GM18858 (cell line): Measurements from ENCODE around the gene PSMC3.

Experiments used
- ATAC-seq: cut with Tn5 transposase; IDR thresholded peaks from one replicate; pipeline ENCODE4 v1.9.1; 2021; ENCODE audit not compliant: unreplicated experiment

The PSMC3 gene

GRCh38 chr11:47395223-47396048, 30.8 kb downstream of the PSMC3 start:
- no peak for ATAC-seq

DNA sequence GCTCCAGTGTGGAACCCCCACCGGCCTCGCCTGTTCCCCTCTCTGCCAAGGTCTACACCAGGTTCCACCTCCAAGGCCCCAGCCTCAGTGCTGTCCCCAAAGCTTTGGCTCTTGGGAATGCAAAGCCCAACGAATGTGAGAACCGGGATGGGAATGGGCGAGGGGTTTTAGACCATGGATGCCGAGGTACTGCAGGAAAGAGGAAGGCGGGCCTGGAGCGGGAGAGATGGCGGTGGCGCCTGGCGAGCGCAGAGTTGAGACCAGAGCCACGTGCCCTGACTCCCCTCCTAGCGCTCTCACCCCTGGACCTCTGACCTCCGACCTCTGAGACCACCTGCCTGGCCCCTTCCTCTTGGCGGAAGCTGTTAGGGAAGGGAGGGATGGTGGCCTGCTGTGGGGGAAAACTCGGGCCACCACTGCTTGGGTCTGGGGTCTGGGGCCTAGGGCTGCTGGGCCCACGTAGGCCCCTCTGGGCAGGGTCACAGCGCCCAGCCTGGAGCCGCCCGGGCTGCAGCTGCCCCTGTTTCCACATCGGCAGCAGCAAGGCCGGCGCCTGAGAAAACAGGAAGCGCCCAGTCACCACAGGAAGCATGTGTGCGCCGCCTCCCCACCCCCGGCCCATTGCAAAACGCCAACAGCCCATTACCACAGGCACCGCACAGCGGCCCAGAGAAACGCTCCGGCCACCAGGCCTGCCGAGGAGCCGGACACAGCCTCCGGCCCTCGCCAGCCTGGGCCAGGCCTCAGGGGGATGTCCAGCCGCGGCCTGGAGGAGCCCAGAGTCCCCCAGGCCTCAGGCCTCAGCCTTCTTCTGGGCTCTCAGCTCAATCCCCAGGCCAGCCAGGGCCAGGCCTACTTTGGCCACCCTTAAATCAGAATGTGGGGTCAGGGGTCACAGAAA, 31.7 kb downstream of the PSMC3 start:
- no peak for ATAC-seq

GRCh38 chr11:47394050-47394321, 32.3 kb downstream of the PSMC3 start:
- no peak for ATAC-seq

DNA sequence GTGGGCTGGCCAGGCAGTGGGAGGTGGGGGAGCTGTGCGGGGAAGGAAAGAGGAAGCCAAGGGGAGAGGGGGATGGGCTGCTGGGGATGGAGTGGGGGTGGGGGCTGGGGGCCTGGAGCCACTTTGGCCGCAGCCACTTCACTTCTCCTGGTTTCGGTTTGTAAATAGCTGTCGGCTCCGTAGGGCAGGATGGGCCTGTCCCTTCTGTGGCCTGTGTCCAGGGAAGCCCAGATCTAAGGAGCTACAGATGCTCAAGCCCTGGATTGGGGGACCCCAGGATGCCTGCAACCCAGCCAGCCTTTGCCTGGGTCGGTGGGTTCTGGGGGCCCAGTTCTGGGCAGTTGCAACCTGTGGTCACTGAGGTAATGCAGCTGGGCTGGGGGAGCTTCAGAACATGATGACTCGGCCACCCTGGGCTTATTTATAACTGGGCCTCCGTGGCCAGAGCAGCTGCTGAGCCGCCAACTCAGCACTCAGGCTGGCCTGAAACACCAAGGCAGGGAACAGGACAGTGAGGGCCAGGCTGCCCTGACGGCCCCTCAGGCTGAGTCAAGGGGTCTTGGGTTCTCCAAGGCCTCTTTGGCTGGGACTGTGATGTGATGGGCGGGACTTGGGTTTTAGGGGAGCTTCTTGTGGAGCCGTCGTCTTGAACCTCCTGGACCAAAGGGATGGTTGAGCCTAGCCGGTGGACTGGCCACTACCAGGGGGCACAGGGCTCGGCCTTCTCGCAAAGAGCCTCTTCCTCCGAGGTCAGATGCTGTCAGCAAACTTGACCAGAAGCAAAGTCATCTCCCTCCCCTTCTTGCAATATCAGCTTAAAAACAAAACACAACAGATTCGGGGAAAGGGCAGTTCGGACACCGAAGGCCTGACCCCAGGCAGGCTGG, 32.8 kb downstream of the PSMC3 start:
- no peak for ATAC-seq

DNA sequence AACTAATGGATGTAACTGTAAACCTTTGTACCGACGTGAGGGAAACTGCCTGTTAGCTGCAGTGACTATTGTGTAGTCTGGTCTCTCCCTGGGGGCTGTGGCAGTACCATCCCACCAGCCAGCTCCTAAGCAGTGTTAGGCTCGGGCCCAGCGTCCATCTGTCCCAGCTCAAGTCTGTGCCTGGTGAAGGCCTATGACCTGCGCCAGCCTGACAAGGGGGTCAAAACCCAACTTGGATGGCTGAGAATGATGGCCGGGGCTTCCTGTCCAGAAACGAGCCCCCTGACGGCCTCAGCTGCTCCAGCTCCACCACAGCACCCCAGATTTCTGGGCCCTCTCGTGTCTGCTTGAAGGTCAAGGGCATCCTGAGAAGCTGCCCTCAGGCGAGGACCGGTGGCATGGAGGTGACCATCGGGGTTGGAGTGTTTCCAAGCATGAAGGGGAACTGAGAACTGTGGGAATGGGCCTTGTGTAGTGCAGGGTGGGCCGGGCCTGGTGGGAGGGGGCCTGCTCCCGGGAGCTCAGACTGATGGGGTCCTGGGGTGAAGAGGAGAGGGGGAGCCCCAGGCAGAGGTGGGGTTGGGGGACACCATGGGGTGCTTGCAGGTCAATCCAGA, 33.6 kb downstream of the PSMC3 start:
- no peak for ATAC-seq

DNA sequence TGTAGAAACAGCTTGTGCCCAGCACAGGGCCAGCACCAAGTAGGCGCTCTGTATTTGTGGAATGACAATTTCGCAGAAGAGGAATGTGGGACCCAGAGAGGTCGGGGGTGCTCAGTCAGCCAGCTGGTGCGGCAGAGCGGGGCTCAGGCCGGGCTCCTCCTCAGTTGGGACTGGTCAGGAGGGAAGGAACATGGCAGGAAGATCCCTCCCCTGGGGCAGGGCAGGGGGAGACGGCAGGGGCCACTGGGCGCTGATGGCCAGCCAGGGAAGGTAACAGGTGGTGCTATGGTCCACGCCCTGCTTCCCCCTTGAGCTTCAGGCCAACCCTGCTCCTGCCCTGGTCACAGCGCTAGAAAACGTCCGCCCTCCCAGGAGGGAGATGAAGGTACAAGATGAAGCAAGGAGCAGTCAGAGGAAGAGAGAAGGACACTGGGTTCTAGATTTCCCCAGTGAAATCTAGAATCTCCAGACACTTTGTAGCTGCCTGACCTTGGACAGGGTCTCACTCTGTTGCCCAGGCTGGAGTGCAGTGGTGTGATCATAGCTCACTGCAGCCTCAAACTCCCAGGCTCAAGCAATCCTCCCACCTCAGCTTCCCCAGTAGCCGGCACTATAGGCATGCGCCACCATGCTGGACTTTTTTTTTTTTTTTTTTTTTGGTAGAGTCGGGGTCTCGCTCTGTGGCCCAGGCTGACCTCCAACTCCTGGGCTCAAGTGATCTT, 34.4 kb downstream of the PSMC3 start:
- ATAC-seq = no peak

DNA sequence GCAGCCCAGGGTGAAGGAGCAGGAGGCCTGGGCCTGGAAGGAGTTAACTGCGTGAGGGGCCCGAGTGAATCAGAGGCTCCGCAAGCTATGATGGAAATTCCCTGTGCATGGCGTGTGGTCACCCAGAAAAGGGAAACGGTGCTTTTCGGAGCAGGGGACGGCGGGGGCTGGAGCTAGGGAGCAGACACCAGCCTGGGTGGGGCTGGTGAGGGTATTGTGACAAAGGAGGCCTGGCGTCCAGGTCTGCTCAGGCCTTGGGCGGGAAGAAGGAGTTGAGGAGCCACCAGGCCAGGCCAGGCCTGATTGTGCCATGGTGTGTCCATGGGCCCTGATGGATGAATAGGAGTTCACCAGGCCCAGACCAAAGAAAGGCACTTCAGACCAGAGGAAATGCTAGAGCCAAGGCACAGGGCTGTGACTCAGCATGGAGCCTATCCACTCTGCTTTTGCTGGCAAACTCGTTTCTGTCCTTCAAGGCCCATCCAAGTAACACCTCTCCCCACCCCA, 35.1 kb downstream of the PSMC3 start:
- ATAC-seq = no peak

- no peak for ATAC-seq
Measured at GRCh38 chr11:47390422-47390760, 35.8 kb downstream of the PSMC3 start.

DNA sequence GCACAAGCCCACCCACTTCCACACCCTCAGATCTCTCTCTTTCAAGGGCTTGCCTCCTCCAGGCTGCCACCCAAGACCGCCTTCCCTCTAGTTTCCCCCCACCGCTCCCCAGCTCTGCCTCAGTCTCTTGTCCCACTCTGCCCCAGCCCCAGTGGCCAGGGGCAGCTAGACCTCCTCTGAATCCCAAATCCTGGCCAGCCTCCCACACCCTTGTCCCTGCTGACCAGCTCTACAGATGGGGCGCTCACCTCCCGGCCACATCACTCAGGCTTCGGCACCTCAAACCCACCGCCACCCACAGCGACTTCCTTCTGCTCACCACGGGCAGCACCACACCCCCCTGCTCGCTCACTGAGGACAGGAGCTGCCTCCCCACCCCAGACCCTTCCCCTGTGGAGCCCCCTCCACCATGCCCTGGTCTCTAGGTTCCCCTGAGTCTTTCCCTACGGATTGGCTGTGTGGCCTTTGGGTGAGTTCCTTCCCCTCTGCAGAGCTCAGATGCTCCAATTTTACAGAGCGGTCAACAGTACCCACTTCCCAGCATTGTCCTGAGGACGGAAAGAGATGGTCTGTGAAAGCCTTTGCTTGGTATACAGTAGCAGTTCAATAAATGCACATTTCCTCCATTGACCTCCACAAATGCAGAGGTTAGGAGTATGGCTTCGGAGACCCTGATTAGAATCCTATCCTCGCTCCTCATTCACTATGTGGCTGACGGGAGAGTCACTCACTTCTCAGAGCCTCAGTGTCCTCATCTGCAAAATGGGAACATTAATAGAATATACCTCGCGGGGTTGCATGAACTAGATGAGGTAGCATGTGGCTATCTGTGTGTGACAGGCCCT, 36.4 kb downstream of the PSMC3 start:
- ATAC-seq = no peak

DNA sequence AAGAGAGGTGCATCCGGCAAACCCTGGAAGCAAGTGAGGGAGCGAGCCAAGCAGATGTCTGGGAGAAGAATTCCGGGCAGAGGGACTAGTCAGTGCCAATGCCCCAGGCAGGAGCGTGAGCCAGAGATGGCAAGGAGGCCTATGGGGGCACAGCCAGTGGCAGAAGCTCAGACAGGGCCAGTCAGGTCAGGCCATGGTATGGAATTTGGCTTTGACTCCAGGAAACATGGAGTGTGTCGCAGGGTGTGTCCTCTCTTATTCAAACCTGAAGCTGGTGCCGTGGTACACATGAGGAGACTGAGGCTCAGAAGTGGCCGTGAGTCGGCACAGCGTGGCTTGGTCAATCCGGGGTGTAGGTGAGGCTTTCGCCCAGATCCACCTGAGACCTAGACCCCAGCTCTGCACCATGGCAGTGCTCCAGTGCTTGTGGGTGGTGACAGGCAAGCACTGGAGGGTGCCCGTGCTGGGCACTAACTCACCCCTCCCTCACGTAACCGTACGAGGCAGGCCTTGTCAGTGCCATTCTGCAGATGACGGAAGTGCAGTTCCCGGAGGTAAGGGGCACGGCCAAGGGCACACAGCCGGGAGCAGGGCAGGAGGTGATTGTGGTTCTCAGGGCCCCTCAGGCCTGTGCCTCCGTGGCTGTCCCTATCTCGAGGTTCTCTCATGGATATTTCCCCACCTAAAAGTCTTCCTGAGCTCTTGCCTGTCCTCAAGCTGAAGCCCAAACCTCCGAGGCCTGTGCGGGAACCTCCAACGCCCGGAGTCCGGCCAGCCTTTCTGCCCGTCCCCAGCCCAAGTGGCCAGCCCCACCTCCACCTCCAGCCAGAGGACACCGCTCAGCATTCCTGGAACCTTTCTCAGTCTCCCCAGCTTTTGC, 37.3 kb downstream of the PSMC3 start:
- no peak for ATAC-seq

DNA sequence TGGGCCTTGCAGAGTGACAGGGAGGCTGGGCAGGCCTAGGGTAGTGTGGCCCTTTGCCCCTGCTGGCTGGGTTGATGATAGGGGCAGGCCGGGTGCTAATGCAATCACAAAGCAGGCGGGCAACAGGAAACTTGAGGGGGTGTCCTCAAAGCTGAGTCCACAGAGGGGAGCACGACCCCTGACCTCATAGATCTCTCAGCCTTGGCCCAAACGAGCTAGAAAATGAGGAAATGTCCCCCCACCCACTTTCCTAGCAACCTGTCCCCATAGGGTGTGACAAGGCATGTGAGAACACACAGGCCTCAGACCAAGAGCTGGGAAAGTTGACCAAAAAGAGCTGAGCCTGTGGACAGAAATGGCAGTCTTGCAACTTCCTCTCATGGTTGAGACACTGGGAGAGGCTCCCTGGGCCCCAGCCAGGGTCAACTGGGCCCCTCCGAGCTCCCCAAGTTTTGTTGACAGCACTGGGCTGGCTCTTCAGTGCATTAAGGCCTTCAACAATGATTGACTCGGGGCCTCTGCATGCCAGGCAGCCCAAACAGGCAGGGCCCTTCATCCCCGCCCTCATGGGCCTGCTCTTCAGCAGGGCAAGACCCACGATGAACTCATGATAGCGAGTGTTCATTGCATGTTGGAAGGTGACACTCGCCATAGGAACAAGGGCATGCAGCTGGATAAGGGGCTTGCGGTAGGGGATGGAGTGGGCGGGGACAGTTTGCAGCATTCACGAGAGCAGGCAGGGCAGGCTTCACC, 38.1 kb downstream of the PSMC3 start:
- ATAC-seq = no peak

DNA sequence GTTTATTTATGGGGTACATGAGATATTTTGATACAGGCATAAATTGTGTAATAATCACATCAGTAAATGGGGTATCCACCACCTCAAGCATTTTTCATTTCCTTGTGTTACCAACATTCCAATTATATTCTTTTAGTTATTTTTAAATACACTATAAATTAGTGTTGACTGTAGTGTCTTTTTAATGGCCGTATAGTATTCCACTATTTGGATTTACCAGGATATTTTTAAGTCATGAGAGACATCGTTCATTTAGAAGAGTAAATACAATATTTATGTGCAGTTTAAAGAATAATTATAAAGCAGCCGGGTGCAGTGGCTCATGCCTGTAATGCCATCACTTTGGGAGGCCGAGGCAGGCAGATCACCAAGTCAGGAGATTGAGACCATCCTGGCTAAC, 41.7 kb downstream of the PSMC3 start:
- ATAC-seq = no peak

- ATAC-seq = no peak
Measured at GRCh38 chr11:47383071-47383470, 43.2 kb downstream of the PSMC3 start.

- ATAC-seq = no peak
Measured at GRCh38 chr11:47380078-47380477, 46.2 kb downstream of the PSMC3 start.

DNA sequence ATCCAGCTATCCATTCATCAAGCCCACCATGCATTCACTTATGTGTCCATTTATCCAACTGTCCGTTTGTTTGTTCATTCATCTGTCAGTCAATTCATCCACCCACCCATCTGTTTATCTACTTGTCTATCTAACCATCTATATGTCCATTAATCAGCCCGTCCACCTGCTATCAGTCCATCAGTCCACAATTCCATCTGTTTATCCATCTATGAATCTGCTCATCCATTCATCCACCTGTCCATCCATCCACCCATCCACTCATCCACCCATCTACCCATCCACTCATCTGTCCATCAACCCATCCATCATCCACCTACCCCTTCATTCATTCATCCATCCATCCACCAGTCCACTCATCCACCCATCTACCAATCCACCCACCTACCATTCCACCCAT, 46.9 kb downstream of the PSMC3 start:
- ATAC-seq = no peak

DNA sequence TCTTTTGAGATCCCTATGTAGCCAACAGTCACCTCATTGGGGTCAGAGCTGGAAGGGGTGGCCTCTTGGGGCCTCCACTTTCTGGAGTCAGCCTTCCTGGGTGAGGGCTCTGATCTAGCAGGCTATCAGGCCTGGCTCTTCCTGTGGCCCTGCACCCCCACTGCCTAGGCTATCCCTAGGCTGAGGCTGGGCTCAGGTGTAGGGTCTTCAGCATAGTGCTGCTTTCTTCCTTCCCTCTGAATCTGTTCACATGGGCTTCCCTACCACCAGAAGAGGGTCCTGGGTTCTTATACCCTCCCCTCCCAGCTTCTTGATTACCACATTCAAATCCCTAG, 47.4 kb downstream of the PSMC3 start:
- no peak for ATAC-seq

- ATAC-seq = peak; percentile 73
Measured at GRCh38 chr11:47378010-47378835, 48.0 kb downstream of the PSMC3 start, which contains the start of gene SPI1. TSS of gene SPI1 (minus strand) at chr11:47378547. CDS start at chr11:47378353, 194 bp downstream.
